B cell (primary cell): ENCODE results near the gene TNFRSF6B. TPM values are rescaled to one million over a fixed set of nuclear protein-coding genes. Genes with fewer than 3 reads are reported as not detected.

Source experiments
- ATAC-seq: fragments of 200-7000 bp; cut with Tn5 transposase; one replicate; pipeline ENCODE4 v1.10.0; 2021; ENCODE audit warnings: low read depth, mild to moderate bottlenecking, moderate number of reproducible peaks, moderate library complexity
- CTCF ChIA-PET: fragments of 350-600 bp; sonication (Branson Sonifier 250); formaldehyde crosslinking; loops from one replicate; lab custom pipeline; 2021; ENCODE audit warnings: antibody characterized with exemption, inconsistent platforms; lab: Charles Lee
- POLR2A ChIA-PET: fragments of 350-600 bp; sonication (Branson Sonifier 250); formaldehyde crosslinking; loops from one replicate; lab custom pipeline; 2021; ENCODE audit warnings: antibody characterized with exemption; lab: Charles Lee
- DNase-seq: peaks from one replicate; pipeline ENCODE4 v3.0.0; 2013
- H2AFZ ChIP-seq: 2 replicates; pipeline ENCODE4 v1.6.1; 2012; ENCODE audit warnings: mild to moderate bottlenecking, low read depth, low read length; ENCODE audit not compliant: insufficient read depth, poor library complexity, severe bottlenecking
- H3K27ac ChIP-seq, 2 donors: 1 replicate in 1 of 2; 2 replicates in 1 of 2; pipeline ENCODE4 v1.5.1; 2012 to 2013; ENCODE audit warnings: low read length in 2 of 2, mild to moderate bottlenecking in 2 of 2, moderate library complexity in 1 of 2
- H3K27me3 ChIP-seq, 4 experiments: fragments of 200-600 bp in 1 of 4; sonication (generic) in 1 of 4; replicated peaks in 1 of 4; 1 replicate in 2 of 4; 2 replicates in 2 of 4; pipeline versions ENCODE4 v1.6.1 to v1.7.0; 2013 to 2016; ENCODE audit warnings: low read length in 3 of 4, mild to moderate bottlenecking in 2 of 4, mixed read lengths in 1 of 4, moderate library complexity in 1 of 4; ENCODE audit not compliant: insufficient read depth in 4 of 4, control insufficient read depth in 3 of 4; ENCODE audit errors: control extremely low read depth in 1 of 4
- H3K36me3 ChIP-seq, 2 experiments: replicated peaks in 1 of 2; 1 replicate in 1 of 2; 2 replicates in 1 of 2; pipeline versions ENCODE4 v1.6.1 to v1.7.1; 2013; ENCODE audit warnings: low read length in 1 of 2; ENCODE audit not compliant: insufficient read depth in 2 of 2, control insufficient read depth in 1 of 2; ENCODE audit errors: control extremely low read depth in 1 of 2, extremely low read depth in 1 of 2
- H3K4me1 ChIP-seq, 2 donors: fragments of 200-600 bp in 1 of 2; sonication (generic) in 1 of 2; 1 replicate in 1 of 2; 2 replicates in 1 of 2; pipeline versions ENCODE4 v1.5.1 to v1.6.1; 2013 to 2017; ENCODE audit warnings: low read length in 2 of 2; ENCODE audit not compliant: control insufficient read depth in 2 of 2, insufficient read depth in 2 of 2
- H3K4me2 ChIP-seq: replicated peaks from 2 replicates; pipeline ENCODE3; 2012; ENCODE audit warnings: mild to moderate bottlenecking, low read depth, low read length; ENCODE audit not compliant: poor library complexity, severe bottlenecking
- H3K4me3 ChIP-seq, 5 experiments: fragments of 200-600 bp in 1 of 5; sonication (generic) in 1 of 5; 1 replicate in 3 of 5; 2 replicates in 2 of 5; pipeline versions ENCODE4 v1.5.1 to v1.7.0; 2011 to 2016; ENCODE audit warnings: low read length in 4 of 5, mild to moderate bottlenecking in 4 of 5, low read depth in 2 of 5, control low read depth in 1 of 5, moderate library complexity in 1 of 5; ENCODE audit not compliant: insufficient read depth in 1 of 5; ENCODE audit errors: control extremely low read depth in 1 of 5, extremely low read depth in 1 of 5
- H3K79me2 ChIP-seq: fragments of 200-600 bp; sonication (generic); one replicate; pipeline ENCODE4 v1.6.0; 2016; ENCODE audit warnings: low read length; ENCODE audit not compliant: control insufficient read depth, insufficient read depth
- H3K9ac ChIP-seq: fragments of 200-600 bp; sonication (generic); 2 replicates; pipeline ENCODE4 v1.6.1; 2017; ENCODE audit warnings: mild to moderate bottlenecking, low read length, moderate library complexity
- H3K9me3 ChIP-seq, 3 donors: one replicate each; pipeline versions ENCODE4 v1.6.1 to v1.7.1; 2013; ENCODE audit warnings: low read length in 2 of 3; ENCODE audit not compliant: control insufficient read depth in 2 of 3, insufficient read depth in 1 of 3; ENCODE audit errors: control extremely low read depth in 1 of 3
- H4K20me1 ChIP-seq: 2 replicates; pipeline ENCODE4 v1.6.0; 2012; ENCODE audit warnings: mild to moderate bottlenecking, low read length; ENCODE audit not compliant: insufficient read depth, control insufficient read depth, poor library complexity, severe bottlenecking
- H3K27ac Mint-ChIP-seq: one replicate; pipeline ENCODE4 v1.8.0; 2021; ENCODE audit warnings: mixed read lengths
- H3K27me3 Mint-ChIP-seq: one replicate; pipeline ENCODE4 v1.8.0; 2021; ENCODE audit warnings: mixed read lengths
- H3K4me1 Mint-ChIP-seq: one replicate; pipeline ENCODE4 v1.8.0; 2021; ENCODE audit warnings: mixed read lengths
- H3K4me3 Mint-ChIP-seq: one replicate; pipeline ENCODE4 v1.8.0; 2021; ENCODE audit warnings: mixed read lengths
- H3K9me3 Mint-ChIP-seq: one replicate; pipeline ENCODE4 v1.8.0; 2022; ENCODE audit warnings: mixed read lengths; ENCODE audit not compliant: insufficient read depth
- CTCF ChIP-seq: fragments of 200-600 bp; IDR thresholded peaks from one replicate; pipeline ENCODE4 v1.8.0; 2022; ENCODE audit warnings: antibody characterized with exemption, mild to moderate bottlenecking
- EZH2 ChIP-seq: IDR thresholded peaks from 2 replicates; pipeline ENCODE4 v1.6.1; 2012; ENCODE audit warnings: borderline replicate concordance, low read depth, mild to moderate bottlenecking, moderate library complexity, low read length; ENCODE audit not compliant: insufficient read depth, poor library complexity, severe bottlenecking
- WGBS: methylation state at CpG from one replicate; pipeline ENCODE4 v1.1.5; 2013; ENCODE audit warnings: missing lambda C conversion rate; ENCODE audit not compliant: insufficient coverage; 5-methylcytosine and 5-hydroxymethylcytosine counted together
- intact Hi-C: fragments of 100-400 bp; cut with micrococcal nuclease; formaldehyde crosslinking; loops from one replicate; pipeline ENCODE4 v1.10.0; 2022
- polyA plus RNA-seq: library from polyadenylated mRNA; depleted of rRNA; stranded (reverse); fragments of >200 nt; gene quantifications from 2 replicates; pipeline ENCODE4 v1.2.3, GENCODE V29; 2012
- total RNA-seq, 2 donors: library from RNA; stranded (reverse); fragments of 120-200 nt in 1 of 2; gene quantifications; 1 replicate in 1 of 2; 2 replicates in 1 of 2; pipeline versions ENCODE4 v1.2.3 to v1.2.4, GENCODE V29; 2013 to 2022

The TNFRSF6B gene
- total and polyA plus RNA-seq, 2 donors (not counting 1 experiment from before 2014, with no cell fraction given) = 6.7 TPM; not detected in 1

- ChIA-PET POLR2A (no interaction called here), CTCF (interaction anchor here (0.6 kb wide), 1 partner anchor 190 kb away, joined by 4 read pairs; no protein-coding TSS in a partner anchor)
- 41% methylated on average over 43 of the region's 45 CpGs for WGBS
- H3K9me3 ChIP-seq = no peaks in the 10 kb centered on the region
- no peak overlapping the region for H3K27ac ChIP-seq
- H3K9ac ChIP-seq = no peak overlapping the region
- peaks cover 3% of the 10 kb centered on the region for H3K4me1 Mint-ChIP-seq
- peaks cover 0 to 14% of the 10 kb centered on the region in 2 donors for H3K4me1 ChIP-seq
- H3K36me3 ChIP-seq = no peaks in the 10 kb centered on the region
- no peak overlapping the region for H2AFZ ChIP-seq
- peaks cover 0 to 2% (median 0%) of the 10 kb centered on the region in 4 experiments for H3K27me3 ChIP-seq
- H3K79me2 ChIP-seq = no peaks in the 10 kb centered on the region
- H3K4me2 ChIP-seq = peak overlapping the region; percentile 36
- intact Hi-C loops = no loop called here
- no peak overlapping the region for H3K4me3 ChIP-seq
- no peak for ATAC-seq
- no peak overlapping the region for H3K4me3 Mint-ChIP-seq
- TF ChIP-seq CTCF = no peak
- TF ChIP-seq EZH2 = no peak
- H3K9me3 Mint-ChIP-seq = no peaks in the 10 kb centered on the region
- no peaks in the 10 kb centered on the region for H4K20me1 ChIP-seq
- no peaks in the 10 kb centered on the region for H3K27me3 Mint-ChIP-seq
- H3K27ac Mint-ChIP-seq = no peak overlapping the region
- no peak for DNase-seq
These were observed 9.7 kb upstream of the TNFRSF6B start for GRCh38 chr20:63686492-63687321.
